Fibroblast of lung (primary cell): ENCODE results near the gene PIK3AP1. TPM values are rescaled to one million over a fixed set of nuclear protein-coding genes. Genes with fewer than 3 reads are reported as not detected.

ENCODE experiments used
- DNase-seq, 2 donors: peaks; one replicate each; pipeline versions ENCODE4 v3.0.0 to v3.0.0-alpha.2; 2010; ENCODE audit warnings: low read depth in 2 of 2
- H2AFZ ChIP-seq: 2 replicates; pipeline ENCODE4 v1.5.1; 2012; ENCODE audit warnings: low read length, control low read depth, inconsistent platforms
- H3K27ac ChIP-seq: 2 replicates; pipeline ENCODE4 v1.5.1; 2011; ENCODE audit warnings: low read length, control low read depth; ENCODE audit not compliant: insufficient read depth
- H3K27me3 ChIP-seq: 2 replicates; pipeline ENCODE4 v1.5.1; 2011; ENCODE audit warnings: mild to moderate bottlenecking, low read length; ENCODE audit not compliant: control insufficient read depth, insufficient read depth
- H3K36me3 ChIP-seq: 2 replicates; pipeline ENCODE4 v1.5.1; 2011; ENCODE audit warnings: low read length; ENCODE audit not compliant: control insufficient read depth, insufficient read depth
- H3K4me1 ChIP-seq: 2 replicates; pipeline ENCODE4 v1.5.1; 2011; ENCODE audit warnings: low read length; ENCODE audit not compliant: control insufficient read depth, insufficient read depth; ENCODE audit errors: extremely low read depth
- H3K4me2 ChIP-seq: 2 replicates; pipeline ENCODE4 v1.5.1; 2011; ENCODE audit warnings: low read length, control low read depth; ENCODE audit not compliant: insufficient read depth; ENCODE audit errors: extremely low read depth
- H3K4me3 ChIP-seq, 4 experiments: fragments of 200-600 bp in 1 of 4; sonication (generic) in 1 of 4; replicated peaks in 1 of 4; 2 replicates each; pipeline ENCODE4 v1.5.1; 2011 to 2016; ENCODE audit warnings: low read length in 4 of 4, low read depth in 3 of 4, mild to moderate bottlenecking in 3 of 4, control low read depth in 2 of 4, inconsistent platforms in 1 of 4, mixed read lengths in 1 of 4; ENCODE audit not compliant: insufficient read depth in 1 of 4; ENCODE audit errors: control extremely low read depth in 1 of 4
- H3K79me2 ChIP-seq: 2 replicates; pipeline ENCODE4 v1.5.1; 2012; ENCODE audit warnings: mild to moderate bottlenecking, low read length, inconsistent platforms; ENCODE audit not compliant: control insufficient read depth, insufficient read depth
- H3K9ac ChIP-seq: 2 replicates; pipeline ENCODE4 v1.5.1; 2011; ENCODE audit warnings: mild to moderate bottlenecking, low read length, control low read depth; ENCODE audit not compliant: insufficient read depth
- H3K9me3 ChIP-seq: 2 replicates; pipeline ENCODE4 v1.5.1; 2012; ENCODE audit warnings: low read depth, low read length; ENCODE audit not compliant: control insufficient read depth, insufficient read depth
- H4K20me1 ChIP-seq: 2 replicates; pipeline ENCODE4 v1.5.1; 2011; ENCODE audit warnings: low read length; ENCODE audit not compliant: control insufficient read depth, insufficient read depth; ENCODE audit errors: extremely low read depth
- EZH2 ChIP-seq: IDR thresholded peaks from 2 replicates; pipeline ENCODE4 v1.5.1; 2012; ENCODE audit warnings: low read length, control low read depth, mild to moderate bottlenecking; ENCODE audit errors: missing control alignments
- polyA minus RNA-seq: library from RNA; depleted of rRNA, polyadenylated mRNA; stranded (reverse); fragments of >200 nt; gene quantifications from 2 replicates; pipeline ENCODE4 v1.2.3, GENCODE V29; 2011; ENCODE audit warnings: low replicate concordance
- polyA plus RNA-seq, 2 donors: library from polyadenylated mRNA; depleted of rRNA in 1 of 2; stranded (reverse) in 1 of 2; unstranded in 1 of 2; fragments of >200 nt; gene quantifications; 2 replicates each; pipeline ENCODE4 v1.2.1, GENCODE V29; 2011 to 2012; ENCODE audit warnings: missing spikeins in 1 of 2
- total RNA-seq: library from RNA; depleted of rRNA; stranded (reverse); fragments of >200 nt; gene quantifications from 2 replicates; pipeline ENCODE4 v1.2.1, GENCODE V29; 2014
- TF ChIP-seq, protein P1 (sequence below), 2 donors: IDR thresholded peaks in 1 of 2; conservative IDR thresholded peaks in 1 of 2; 1 replicate in 1 of 2; 2 replicates in 1 of 2; pipeline ENCODE4 v1.5.1; 2011 to 2012; ENCODE audit warnings: low read length in 2 of 2, control low read depth in 1 of 2, inconsistent platforms in 1 of 2, low read depth in 1 of 2, mild to moderate bottlenecking in 1 of 2

The PIK3AP1 gene, protein sequence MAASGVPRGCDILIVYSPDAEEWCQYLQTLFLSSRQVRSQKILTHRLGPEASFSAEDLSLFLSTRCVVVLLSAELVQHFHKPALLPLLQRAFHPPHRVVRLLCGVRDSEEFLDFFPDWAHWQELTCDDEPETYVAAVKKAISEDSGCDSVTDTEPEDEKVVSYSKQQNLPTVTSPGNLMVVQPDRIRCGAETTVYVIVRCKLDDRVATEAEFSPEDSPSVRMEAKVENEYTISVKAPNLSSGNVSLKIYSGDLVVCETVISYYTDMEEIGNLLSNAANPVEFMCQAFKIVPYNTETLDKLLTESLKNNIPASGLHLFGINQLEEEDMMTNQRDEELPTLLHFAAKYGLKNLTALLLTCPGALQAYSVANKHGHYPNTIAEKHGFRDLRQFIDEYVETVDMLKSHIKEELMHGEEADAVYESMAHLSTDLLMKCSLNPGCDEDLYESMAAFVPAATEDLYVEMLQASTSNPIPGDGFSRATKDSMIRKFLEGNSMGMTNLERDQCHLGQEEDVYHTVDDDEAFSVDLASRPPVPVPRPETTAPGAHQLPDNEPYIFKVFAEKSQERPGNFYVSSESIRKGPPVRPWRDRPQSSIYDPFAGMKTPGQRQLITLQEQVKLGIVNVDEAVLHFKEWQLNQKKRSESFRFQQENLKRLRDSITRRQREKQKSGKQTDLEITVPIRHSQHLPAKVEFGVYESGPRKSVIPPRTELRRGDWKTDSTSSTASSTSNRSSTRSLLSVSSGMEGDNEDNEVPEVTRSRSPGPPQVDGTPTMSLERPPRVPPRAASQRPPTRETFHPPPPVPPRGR
- 0.17 and 0.26 TPM in 2 replicates for total RNA-seq
- 0.03 and 0.24 TPM in 2 replicates for polyA plus RNA-seq
- polyA plus RNA-seq (2012) = 0.03 and 0.07 TPM in 2 replicates
- polyA minus RNA-seq = not detected in 2 replicates

DNA sequence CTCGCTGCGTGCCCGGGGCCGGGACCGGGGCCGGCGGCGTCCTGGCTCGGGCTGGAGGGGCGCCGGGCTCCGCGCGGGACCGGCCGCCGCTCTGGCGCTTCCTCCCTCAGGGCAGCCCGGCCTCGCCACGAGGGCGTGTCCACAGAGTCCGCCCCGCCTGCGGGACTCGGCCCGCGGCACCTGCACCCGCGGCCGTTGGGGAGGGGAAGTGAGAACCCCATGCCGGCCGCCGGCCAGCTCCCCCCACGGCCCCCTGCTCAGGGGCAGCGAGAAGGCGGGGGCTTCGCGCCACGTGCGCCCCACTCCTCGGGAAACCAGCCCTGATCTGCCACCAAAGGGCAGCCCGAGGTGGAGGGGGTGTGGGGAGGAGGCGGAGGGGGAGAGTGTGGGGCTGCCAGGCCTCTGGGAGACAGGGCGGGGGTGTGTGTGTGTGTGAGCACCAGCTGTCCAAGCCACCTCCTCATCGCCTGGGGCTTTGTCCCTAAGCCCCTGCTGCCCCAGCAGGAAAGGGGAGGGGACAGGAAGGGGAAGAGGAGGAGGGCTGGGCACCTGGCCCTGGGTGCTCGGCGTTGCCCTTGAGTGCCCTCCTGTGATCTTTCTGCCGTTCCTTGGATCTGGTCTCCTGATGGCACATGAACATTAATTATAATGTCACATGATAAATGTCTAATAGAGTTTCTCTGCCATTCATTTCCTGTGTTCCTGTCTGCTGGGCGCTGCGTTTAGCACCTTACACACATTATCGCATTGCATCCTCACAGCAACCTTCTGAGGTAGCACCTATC, at the start of gene PIK3AP1:
PIK3AP1 (minus strand) TSS at position 93 of the 785 bp plus-strand sequence. CDS start 120 bp downstream, outside the sequence.
- H3K4me2 ChIP-seq = peak within 1 kb of the TSS; percentile 51
- no peak within 1 kb of the TSS for H3K27ac ChIP-seq
- H3K4me3 ChIP-seq = peak within 1 kb of the TSS in 1 of 4 experiments; percentile 42
- H3K27me3 ChIP-seq = peaks cover 16% of the 10 kb centered on the region
- no peak for DNase-seq
- no peak within 1 kb of the TSS for H2AFZ ChIP-seq
- H3K79me2 ChIP-seq = no peaks in the 10 kb centered on the region
- no peaks in the 10 kb centered on the region for H3K36me3 ChIP-seq
- H4K20me1 ChIP-seq = no peaks in the 10 kb centered on the region
- no peaks in the 10 kb centered on the region for H3K4me1 ChIP-seq
- no peak within 1 kb of the TSS for H3K9ac ChIP-seq
- no peaks in the 10 kb centered on the region for H3K9me3 ChIP-seq
- TF ChIP-seq EZH2 = peak; percentile 36
- TF ChIP-seq, protein P1, sequence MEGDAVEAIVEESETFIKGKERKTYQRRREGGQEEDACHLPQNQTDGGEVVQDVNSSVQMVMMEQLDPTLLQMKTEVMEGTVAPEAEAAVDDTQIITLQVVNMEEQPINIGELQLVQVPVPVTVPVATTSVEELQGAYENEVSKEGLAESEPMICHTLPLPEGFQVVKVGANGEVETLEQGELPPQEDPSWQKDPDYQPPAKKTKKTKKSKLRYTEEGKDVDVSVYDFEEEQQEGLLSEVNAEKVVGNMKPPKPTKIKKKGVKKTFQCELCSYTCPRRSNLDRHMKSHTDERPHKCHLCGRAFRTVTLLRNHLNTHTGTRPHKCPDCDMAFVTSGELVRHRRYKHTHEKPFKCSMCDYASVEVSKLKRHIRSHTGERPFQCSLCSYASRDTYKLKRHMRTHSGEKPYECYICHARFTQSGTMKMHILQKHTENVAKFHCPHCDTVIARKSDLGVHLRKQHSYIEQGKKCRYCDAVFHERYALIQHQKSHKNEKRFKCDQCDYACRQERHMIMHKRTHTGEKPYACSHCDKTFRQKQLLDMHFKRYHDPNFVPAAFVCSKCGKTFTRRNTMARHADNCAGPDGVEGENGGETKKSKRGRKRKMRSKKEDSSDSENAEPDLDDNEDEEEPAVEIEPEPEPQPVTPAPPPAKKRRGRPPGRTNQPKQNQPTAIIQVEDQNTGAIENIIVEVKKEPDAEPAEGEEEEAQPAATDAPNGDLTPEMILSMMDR (conservative IDR thresholded peaks at IDR 0.05 in 1 of 2, IDR thresholded peaks at IDR 0.05 in 1 of 2; ENCODE audit: low read depth in 1 of 2, low read length in 2 of 2) = no peak

DNA sequence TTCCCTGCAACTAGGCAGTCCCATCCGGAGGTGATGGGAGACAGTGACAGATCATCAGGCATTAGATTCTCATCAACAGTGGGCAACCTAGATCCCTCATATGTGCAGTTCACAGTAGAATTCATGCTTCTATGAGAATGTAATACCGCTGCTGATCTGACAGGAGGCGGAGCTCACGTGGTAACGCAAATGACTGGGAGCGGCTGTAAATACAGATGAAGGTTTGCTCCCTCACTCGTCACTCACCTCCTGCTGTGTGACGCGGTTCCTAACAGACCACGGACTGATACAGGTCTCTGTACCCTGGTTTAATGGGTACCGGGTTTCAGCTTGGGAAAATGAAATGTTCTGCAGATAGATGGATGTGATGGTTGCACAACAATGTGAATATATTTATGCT, 47.8 kb upstream of the PIK3AP1 start:
- no peak for DNase-seq
- Histone ChIP-seq H3K9me3 (no peaks in the 10 kb centered on the region), H3K27ac (no peak overlapping the region), H3K36me3 (no peaks in the 10 kb centered on the region), H3K4me3 (no peak overlapping the region), H2AFZ (no peak overlapping the region), H3K4me2 (no peak overlapping the region), H4K20me1 (no peaks in the 10 kb centered on the region), H3K4me1 (no peaks in the 10 kb centered on the region), H3K9ac (no peak overlapping the region), H3K27me3 (no peaks in the 10 kb centered on the region), H3K79me2 (no peaks in the 10 kb centered on the region)
- TF ChIP-seq, protein P1 (conservative IDR thresholded peaks at IDR 0.05 in 1 of 2, IDR thresholded peaks at IDR 0.05 in 1 of 2; ENCODE audit: low read depth in 1 of 2, low read length in 2 of 2) = no peak
- no peak for TF ChIP-seq EZH2
